ENCODE results near the gene ITPR2. TPM values are rescaled to one million over a fixed set of nuclear protein-coding genes. Genes with fewer than 3 reads are reported as not detected.

The ITPR2 gene
- total RNA-seq, 1 donor from 2014 or later: 16.7 TPM

- H3K4me3 Mint-ChIP-seq: peak overlapping the region; percentile 96
Observed at GRCh38 chr12:26831951-26832821, 808 bp downstream of the ITPR2 start.

GRCh38 chr12:26830783-26831551 lies 2.0 kb downstream of the ITPR2 start:
- Mint-ChIP-seq H3K36me3 (ENCODE audit: low read depth) (no peaks in the 10 kb centered on the region), H3K4me1 (peaks cover 33% of the 10 kb centered on the region), H3K4me3 (peak overlapping the region; percentile 79), H3K27ac (ENCODE audit: unreplicated experiment) (no peak overlapping the region), H3K27me3 (ENCODE audit: low read depth) (peaks cover 12% of the 10 kb centered on the region), H3K9me3 (no peaks in the 10 kb centered on the region)
- no peak for TF ChIP-seq CTCF (conservative IDR thresholded peaks at IDR 0.05)
- no peak for DNase-seq (ENCODE audit: low read depth, low spot score)

More at GRCh38 chr12:26831951-26832821, 808 bp downstream of the ITPR2 start:
- no peaks in the 10 kb centered on the region for H3K36me3 Mint-ChIP-seq (ENCODE audit: low read depth)
- peaks cover 12% of the 10 kb centered on the region for H3K27me3 Mint-ChIP-seq (ENCODE audit: low read depth)
- H3K27ac Mint-ChIP-seq (ENCODE audit: unreplicated experiment): peak overlapping the region; percentile 31
- TF ChIP-seq CTCF (conservative IDR thresholded peaks at IDR 0.05): no peak
- H3K9me3 Mint-ChIP-seq: no peaks in the 10 kb centered on the region
- H3K4me1 Mint-ChIP-seq: peaks cover 33% of the 10 kb centered on the region
- peak; percentile 40 for DNase-seq (ENCODE audit: low read depth, low spot score)

- H3K27me3 Mint-ChIP-seq (ENCODE audit: low read depth): peaks cover 12% of the 10 kb centered on the region
- peaks cover 38% of the 10 kb centered on the region for H3K4me1 Mint-ChIP-seq
- no peak for TF ChIP-seq CTCF (conservative IDR thresholded peaks at IDR 0.05)
- H3K9me3 Mint-ChIP-seq: no peaks in the 10 kb centered on the region
- peak overlapping the region; percentile 79 for H3K4me3 Mint-ChIP-seq
- no peak for DNase-seq (ENCODE audit: low read depth, low spot score)
- no peak overlapping the region for H3K27ac Mint-ChIP-seq (ENCODE audit: unreplicated experiment)
- H3K36me3 Mint-ChIP-seq (ENCODE audit: low read depth): no peaks in the 10 kb centered on the region
Observed at GRCh38 chr12:26830363-26830762, 2.6 kb downstream of the ITPR2 start.

GRCh38 chr12:26828280-26829073 lies 4.5 kb downstream of the ITPR2 start:
- H3K4me1 Mint-ChIP-seq: peaks cover 32% of the 10 kb centered on the region
- TF ChIP-seq CTCF (conservative IDR thresholded peaks at IDR 0.05): no peak
- no peak overlapping the region for H3K27ac Mint-ChIP-seq (ENCODE audit: unreplicated experiment)
- H3K27me3 Mint-ChIP-seq (ENCODE audit: low read depth): peaks cover 1% of the 10 kb centered on the region
- H3K36me3 Mint-ChIP-seq (ENCODE audit: low read depth): no peaks in the 10 kb centered on the region
- H3K4me3 Mint-ChIP-seq: peak overlapping the region; percentile 23
- DNase-seq (ENCODE audit: low read depth, low spot score): no peak
- H3K9me3 Mint-ChIP-seq: no peaks in the 10 kb centered on the region

GRCh38 chr12:26826437-26826836 lies 6.6 kb downstream of the ITPR2 start:
- no peak for DNase-seq (ENCODE audit: low read depth, low spot score)
- peaks cover 27% of the 10 kb centered on the region for H3K4me1 Mint-ChIP-seq
- no peak for TF ChIP-seq CTCF (conservative IDR thresholded peaks at IDR 0.05)
- no peaks in the 10 kb centered on the region for H3K27me3 Mint-ChIP-seq (ENCODE audit: low read depth)
- no peaks in the 10 kb centered on the region for H3K9me3 Mint-ChIP-seq
- H3K27ac Mint-ChIP-seq (ENCODE audit: unreplicated experiment): no peak overlapping the region
- no peaks in the 10 kb centered on the region for H3K36me3 Mint-ChIP-seq (ENCODE audit: low read depth)
- H3K4me3 Mint-ChIP-seq: no peak overlapping the region
